Measurements from ENCODE around the gene CDC42SE2.
"Not testable (repeated sequence)": the region's sequence is repeated elsewhere in the genome, so short reads cannot be mapped to it uniquely, and the experiment has no call there.

- TF ChIP-seq CTCF (IDR thresholded peaks at IDR 0.05; ENCODE audit: low read depth, low read length); EZH2phosphoT487 (IDR thresholded peaks at IDR 0.05; ENCODE audit: low read depth): not testable (repeated sequence)
Observed at GRCh38 chr5:131335756-131336155, 71.9 kb downstream of the CDC42SE2 start.
